Breast epithelium (tissue), 4 donors: Measurements from ENCODE around the gene NIPAL3. TPM values are rescaled to one million over a fixed set of nuclear protein-coding genes. Genes with fewer than 3 reads are reported as not detected.

Source experiments
- DNase-seq, 2 donors: peaks; one replicate each; pipeline ENCODE4 v3.0.0-alpha.2; 2019; ENCODE audit warnings: low spot score in 2 of 2
- H3K27ac ChIP-seq, 2 donors: fragments of 200-600 bp; sonication (generic) in 1 of 2; one replicate each; pipeline ENCODE4 v1.5.1; 2016 to 2019; ENCODE audit warnings: mild to moderate bottlenecking in 1 of 2
- H3K27me3 ChIP-seq, 2 donors: fragments of 200-600 bp; sonication (generic) in 1 of 2; one replicate each; pipeline versions ENCODE4 v1.5.1 to v1.6.0; 2017 to 2019; ENCODE audit warnings: control low read depth in 1 of 2, mild to moderate bottlenecking in 1 of 2
- H3K36me3 ChIP-seq: fragments of 200-600 bp; one replicate; pipeline ENCODE4 v1.5.1; 2019
- H3K4me1 ChIP-seq, 2 donors: fragments of 200-600 bp; sonication (generic); one replicate each; pipeline ENCODE4 v1.5.1; 2016 to 2019; ENCODE audit warnings: control low read depth in 1 of 2
- H3K4me3 ChIP-seq, 3 donors: fragments of 200-600 bp; sonication (generic); 1 replicate in 2 of 3; 2 replicates in 1 of 3; pipeline ENCODE4 v1.5.1; 2016 to 2019; ENCODE audit warnings: mild to moderate bottlenecking in 3 of 3, moderate library complexity in 2 of 3
- H3K9me3 ChIP-seq, 2 donors: fragments of 200-600 bp; sonication (generic) in 1 of 2; one replicate each; pipeline ENCODE4 v1.5.1; 2016 to 2019; ENCODE audit warnings: control low read depth in 1 of 2
- POLR2A ChIP-seq: fragments of 450-650 bp; IDR thresholded peaks from one replicate; pipeline ENCODE4 v1.6.1; 2016; ENCODE audit warnings: antibody characterized with exemption, mild to moderate bottlenecking, moderate library complexity
- POLR2AphosphoS5 ChIP-seq, 3 donors: sonication (generic); formaldehyde crosslinking; IDR thresholded peaks; one replicate each; pipeline ENCODE4 v1.6.1; 2017; ENCODE audit warnings: antibody characterized with exemption in 3 of 3
- intact Hi-C: fragments of 100-400 bp; cut with DNase I; formaldehyde crosslinking; loops from one replicate; pipeline ENCODE4 v1.15.1; 2023; ENCODE audit warnings: low total_unique reads
- total RNA-seq, 3 donors: library from RNA; depleted of rRNA; stranded (reverse); fragments of >200 nt; gene quantifications; one replicate each; pipeline ENCODE4 v1.1.0, GENCODE V29; 2016
- TF ChIP-seq, protein P1 (sequence below), 3 donors: fragments of 450-650 bp; IDR thresholded peaks; one replicate each; pipeline ENCODE4 v1.5.1; 2016 to 2017; ENCODE audit warnings: antibody characterized with exemption in 3 of 3, mild to moderate bottlenecking in 3 of 3, moderate library complexity in 3 of 3

Gene NIPAL3
- total RNA-seq, 3 donors from 2014 or later = 13.4 to 67.6 (median 28.5) TPM

DNA sequence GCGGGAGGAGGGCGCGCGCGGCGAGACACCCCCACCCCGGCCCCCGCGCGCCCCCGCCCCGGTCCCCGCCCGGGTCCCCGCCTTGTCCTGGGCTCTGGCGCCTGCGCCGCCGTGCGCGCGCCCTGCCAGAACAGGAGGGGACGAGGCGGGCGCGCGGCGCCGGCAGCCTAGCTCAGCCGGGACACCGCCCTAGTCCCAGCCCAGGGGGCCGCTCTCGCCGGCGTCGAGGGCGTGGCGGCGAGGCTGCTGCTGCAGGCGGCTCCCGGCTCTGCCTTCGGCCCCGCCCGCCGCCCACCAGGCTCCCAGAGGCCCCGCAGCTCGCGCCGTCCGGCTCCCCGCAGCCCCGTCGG lies 87.1 kb downstream of the NIPAL3 start, which contains the start of gene RCAN3:
RCAN3 (plus strand) TSS at position 128 of the 350 bp plus-strand sequence. CDS start 11,537 bp downstream, outside the sequence.
- Histone ChIP-seq H3K9me3 (no peaks in the 10 kb centered on the region), H3K4me3 (peak within 1 kb of the TSS; percentile 74 to 78 (median 74)), H3K4me1 (no peaks in the 10 kb centered on the region), H3K36me3 (no peaks in the 10 kb centered on the region), H3K27ac (peak within 1 kb of the TSS; percentile 95 to 96), H3K27me3 (no peaks in the 10 kb centered on the region)
- TF ChIP-seq, protein P1, sequence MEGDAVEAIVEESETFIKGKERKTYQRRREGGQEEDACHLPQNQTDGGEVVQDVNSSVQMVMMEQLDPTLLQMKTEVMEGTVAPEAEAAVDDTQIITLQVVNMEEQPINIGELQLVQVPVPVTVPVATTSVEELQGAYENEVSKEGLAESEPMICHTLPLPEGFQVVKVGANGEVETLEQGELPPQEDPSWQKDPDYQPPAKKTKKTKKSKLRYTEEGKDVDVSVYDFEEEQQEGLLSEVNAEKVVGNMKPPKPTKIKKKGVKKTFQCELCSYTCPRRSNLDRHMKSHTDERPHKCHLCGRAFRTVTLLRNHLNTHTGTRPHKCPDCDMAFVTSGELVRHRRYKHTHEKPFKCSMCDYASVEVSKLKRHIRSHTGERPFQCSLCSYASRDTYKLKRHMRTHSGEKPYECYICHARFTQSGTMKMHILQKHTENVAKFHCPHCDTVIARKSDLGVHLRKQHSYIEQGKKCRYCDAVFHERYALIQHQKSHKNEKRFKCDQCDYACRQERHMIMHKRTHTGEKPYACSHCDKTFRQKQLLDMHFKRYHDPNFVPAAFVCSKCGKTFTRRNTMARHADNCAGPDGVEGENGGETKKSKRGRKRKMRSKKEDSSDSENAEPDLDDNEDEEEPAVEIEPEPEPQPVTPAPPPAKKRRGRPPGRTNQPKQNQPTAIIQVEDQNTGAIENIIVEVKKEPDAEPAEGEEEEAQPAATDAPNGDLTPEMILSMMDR (IDR thresholded peaks at IDR 0.05) = no peak
- TF ChIP-seq POLR2AphosphoS5 (IDR thresholded peaks at IDR 0.05) = no peak
- TF ChIP-seq POLR2A = no peak
- DNase-seq = peak; percentile 76 to 80
- intact Hi-C loops = no loop called here

DNA sequence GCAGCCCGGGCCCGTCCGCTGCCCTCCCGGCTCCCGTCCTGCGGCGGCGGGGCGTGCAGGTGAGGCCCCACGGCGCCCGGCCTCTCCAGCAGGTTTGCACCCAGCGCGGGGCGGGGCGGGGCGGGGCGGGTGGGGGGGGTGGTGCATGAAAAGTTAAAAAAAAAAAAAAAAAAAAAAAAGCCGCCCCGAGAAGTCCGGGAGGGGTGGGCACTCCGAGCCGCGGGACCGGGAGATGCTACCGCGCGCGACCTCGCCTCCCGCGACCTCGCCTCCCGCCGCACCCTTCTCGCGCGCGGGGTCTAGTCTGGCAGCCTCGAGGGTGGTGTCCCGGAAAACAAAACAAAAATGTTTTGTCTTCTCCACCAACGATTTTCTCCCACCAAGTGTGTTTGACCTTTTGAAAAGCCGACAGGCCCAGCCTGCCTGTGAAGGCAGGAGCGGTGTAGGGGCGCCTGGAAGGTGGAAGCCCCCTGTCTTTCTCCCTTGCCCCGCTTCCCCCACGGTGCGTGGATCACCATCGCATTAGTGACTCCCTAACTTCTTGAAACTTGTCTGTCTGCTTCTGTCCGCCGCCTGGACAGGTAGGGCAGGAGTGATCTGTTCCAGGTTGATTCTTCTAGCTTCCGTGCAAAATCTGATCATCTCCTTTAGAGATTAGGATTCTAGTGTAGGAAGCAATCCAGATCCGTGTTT lies 87.6 kb downstream of the NIPAL3 start:
- Histone ChIP-seq H3K27me3 (no peaks in the 10 kb centered on the region), H3K4me3 (peak overlapping the region; percentile 74 to 78 (median 74)), H3K27ac (peak overlapping the region; percentile 95 to 96), H3K9me3 (no peaks in the 10 kb centered on the region), H3K4me1 (no peaks in the 10 kb centered on the region), H3K36me3 (no peaks in the 10 kb centered on the region)
- peak in 1 of 3 donors; percentile 23 for TF ChIP-seq POLR2AphosphoS5 (IDR thresholded peaks at IDR 0.05)
- TF ChIP-seq, protein P1 (IDR thresholded peaks at IDR 0.05) = no peak
- intact Hi-C loops = no loop called here
- peak in 1 of 2 donors; percentile 43 for DNase-seq

DNA sequence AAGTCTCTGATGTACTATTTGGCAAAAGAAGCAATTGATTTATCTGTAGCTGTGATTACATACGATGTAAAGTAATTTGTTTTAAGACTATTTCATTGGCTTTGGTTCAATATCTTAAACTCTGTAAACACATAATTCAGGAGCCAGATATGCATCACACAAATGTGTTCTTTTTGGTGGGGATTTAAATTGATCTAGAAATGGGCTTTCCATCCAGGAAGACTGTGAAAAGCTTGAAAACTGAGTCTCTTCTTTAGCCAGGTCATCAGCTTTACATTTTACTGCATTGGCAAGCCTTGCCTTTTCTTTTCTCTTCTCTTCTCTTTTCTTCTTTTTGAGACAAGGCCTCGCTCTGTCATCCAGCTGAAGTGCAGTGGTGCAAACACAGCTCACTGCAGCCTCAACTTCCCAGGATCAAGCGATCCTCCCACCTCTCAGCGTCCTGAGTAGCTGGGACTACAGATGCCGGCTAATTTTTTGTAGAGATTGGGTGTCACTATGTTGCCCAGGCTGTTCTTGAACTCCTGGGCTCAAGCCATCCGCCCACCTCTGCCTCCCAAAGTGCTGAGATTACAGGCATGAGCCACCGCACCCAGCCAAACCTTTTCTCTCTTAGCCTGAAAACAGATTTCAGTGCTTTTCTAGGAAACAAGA lies 88.4 kb downstream of the NIPAL3 start:
- Histone ChIP-seq H3K27me3 (no peaks in the 10 kb centered on the region), H3K9me3 (no peaks in the 10 kb centered on the region), H3K27ac (peak overlapping the region; percentile 95 to 96), H3K36me3 (no peaks in the 10 kb centered on the region), H3K4me3 (peak overlapping the region; percentile 74 to 78 (median 74)), H3K4me1 (no peaks in the 10 kb centered on the region)
- no peak for DNase-seq
- TF ChIP-seq POLR2A (no peak), POLR2AphosphoS5 (IDR thresholded peaks at IDR 0.05) (no peak)
- TF ChIP-seq, protein P1 (IDR thresholded peaks at IDR 0.05) = no peak
- intact Hi-C loops = no loop called here

DNA sequence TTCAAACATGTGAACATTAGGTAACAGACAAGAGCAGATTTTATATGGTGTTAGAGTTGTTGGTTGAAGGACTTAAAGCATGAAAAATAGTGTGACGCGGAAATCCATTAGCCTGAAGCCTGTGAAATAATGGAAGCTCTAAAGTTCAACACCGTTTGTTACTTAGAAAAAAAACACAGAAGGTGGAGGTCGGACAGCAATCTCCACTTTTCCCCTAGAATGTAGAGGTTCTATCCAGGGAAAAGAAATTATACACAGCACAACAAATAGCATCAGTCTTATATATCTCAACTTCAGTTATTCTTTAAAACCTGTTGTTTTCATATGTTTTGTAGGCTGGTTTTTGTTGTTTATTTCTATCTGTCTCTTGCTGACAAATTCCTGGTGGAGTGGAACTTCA lies 89.0 kb downstream of the NIPAL3 start:
- Histone ChIP-seq H3K9me3 (no peaks in the 10 kb centered on the region), H3K27me3 (no peaks in the 10 kb centered on the region), H3K27ac (no peak overlapping the region), H3K36me3 (no peaks in the 10 kb centered on the region), H3K4me3 (no peak overlapping the region), H3K4me1 (no peaks in the 10 kb centered on the region)
- no peak for TF ChIP-seq POLR2A
- TF ChIP-seq POLR2AphosphoS5 (IDR thresholded peaks at IDR 0.05) = no peak
- TF ChIP-seq, protein P1 (IDR thresholded peaks at IDR 0.05) = no peak
- no peak for DNase-seq
- intact Hi-C loops = no loop called here

DNA sequence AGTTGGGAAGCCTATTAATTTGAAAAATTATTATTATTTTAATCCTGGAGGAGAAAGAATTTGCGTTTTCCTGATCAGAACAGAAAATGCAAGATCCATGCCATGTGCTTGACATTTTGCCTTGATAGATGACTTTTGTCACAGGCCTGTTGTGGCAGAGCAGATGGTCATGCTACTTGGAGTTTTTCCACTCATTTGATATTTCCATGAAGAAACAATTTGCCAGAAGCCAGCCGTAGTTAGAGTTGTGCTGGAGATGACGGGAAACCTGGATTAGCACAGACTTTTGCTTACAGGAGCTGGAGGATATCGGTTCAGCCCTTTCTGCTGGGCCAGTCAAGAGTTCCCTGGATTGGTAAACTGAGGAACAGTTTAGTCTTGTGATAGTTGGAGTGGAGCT lies 90.2 kb downstream of the NIPAL3 start:
- intact Hi-C loops = no loop called here
- DNase-seq = no peak
- H3K27ac ChIP-seq = no peak overlapping the region
- H3K9me3 ChIP-seq = no peaks in the 10 kb centered on the region
- no peak overlapping the region for H3K4me3 ChIP-seq
- TF ChIP-seq, protein P1 (IDR thresholded peaks at IDR 0.05) = no peak
- TF ChIP-seq POLR2AphosphoS5 (IDR thresholded peaks at IDR 0.05) (no peak), POLR2A (no peak)
- no peaks in the 10 kb centered on the region for H3K4me1 ChIP-seq
- H3K36me3 ChIP-seq = no peaks in the 10 kb centered on the region
- H3K27me3 ChIP-seq = no peaks in the 10 kb centered on the region
